HG02852 (cell line): ENCODE data around the gene SRMS.
"Not testable (repeated sequence)": the region's sequence is repeated elsewhere in the genome, so short reads cannot be mapped to it uniquely, and the experiment has no call there.

Experiments
- ATAC-seq: cut with Tn5 transposase; IDR thresholded peaks from one replicate; pipeline ENCODE4 v1.9.1; 2021; ENCODE audit warnings: mild to moderate bottlenecking, moderate library complexity; ENCODE audit not compliant: unreplicated experiment

The SRMS gene

GRCh38 chr20:63525185-63525584, 22.4 kb downstream of the SRMS start:
- ATAC-seq: no peak

GRCh38 chr20:63522981-63523611, 24.5 kb downstream of the SRMS start:
- no peak for ATAC-seq

GRCh38 chr20:63522091-63522868, 25.3 kb downstream of the SRMS start:
- no peak for ATAC-seq

- no peak for ATAC-seq
These were observed 25.9 kb downstream of the SRMS start for GRCh38 chr20:63521602-63522001.

- peak; percentile 54 for ATAC-seq
These were observed 26.5 kb downstream of the SRMS start for GRCh38 chr20:63520934-63521601.

GRCh38 chr20:63520504-63520933, 27.0 kb downstream of the SRMS start, which contains the start of gene PPDPF:
Gene PPDPF, plus strand, starts transcription at chr20:63520765. Its CDS starts 544 bp downstream, at chr20:63521309.
- peak; percentile 65 for ATAC-seq

GRCh38 chr20:63519668-63520503, 27.7 kb downstream of the SRMS start:
- peak; percentile 34 for ATAC-seq

- ATAC-seq: no peak
These were observed 28.4 kb downstream of the SRMS start for GRCh38 chr20:63518946-63519667.

GRCh38 chr20:63518351-63518861, 29.1 kb downstream of the SRMS start:
- ATAC-seq: no peak

- ATAC-seq: no peak
These were observed 29.9 kb downstream of the SRMS start for GRCh38 chr20:63517376-63518309.

- ATAC-seq: not testable (repeated sequence)
These were observed 33.0 kb downstream of the SRMS start for GRCh38 chr20:63514520-63514919.

- no peak for ATAC-seq
These were observed 34.3 kb downstream of the SRMS start for GRCh38 chr20:63513207-63513606.

- no peak for ATAC-seq
These were observed 38.4 kb downstream of the SRMS start for GRCh38 chr20:63509088-63509564.

- ATAC-seq: no peak
These were observed 39.3 kb downstream of the SRMS start for GRCh38 chr20:63508072-63508768.

- ATAC-seq: no peak
These were observed 40.3 kb downstream of the SRMS start for GRCh38 chr20:63507083-63507743.

- no peak for ATAC-seq
These were observed 41.8 kb downstream of the SRMS start for GRCh38 chr20:63505723-63506122.

- no peak for ATAC-seq
These were observed 42.3 kb downstream of the SRMS start for GRCh38 chr20:63505281-63505680.

- no peak for ATAC-seq
These were observed 42.9 kb downstream of the SRMS start for GRCh38 chr20:63504642-63505041.
